Panc1 (cell line): Measurements from ENCODE around the gene ANKH.

Experiments
- CTCF ChIP-seq: fragments of 450-650 bp; IDR thresholded peaks from 2 replicates; pipeline ENCODE4 v1.5.1; 2017; ENCODE audit warnings: mild to moderate bottlenecking
- POLR2AphosphoS5 ChIP-seq: IDR thresholded peaks from 2 replicates; pipeline ENCODE4 v1.6.1; 2012; ENCODE audit warnings: mild to moderate bottlenecking, low read depth, low read length, moderate library complexity
- REST ChIP-seq, 2 experiments: IDR thresholded peaks; 2 replicates each; pipeline ENCODE4 v1.6.1; 2011 to 2012; ENCODE audit warnings: low read depth in 2 of 2, control low read depth in 1 of 2, low read length in 1 of 2, mild to moderate bottlenecking in 1 of 2, moderate library complexity in 1 of 2; ENCODE audit not compliant: insufficient read depth in 1 of 2
- SIN3A ChIP-seq: IDR thresholded peaks from 2 replicates; pipeline ENCODE4 v1.6.1; 2012; ENCODE audit warnings: low read depth, mild to moderate bottlenecking, low read length, moderate library complexity, borderline replicate concordance; ENCODE audit not compliant: insufficient read depth
- TCF7L2 ChIP-seq: IDR thresholded peaks from 2 replicates; pipeline ENCODE4 v1.6.1; 2011; ENCODE audit warnings: mild to moderate bottlenecking, low read depth, low read length, inconsistent platforms

- no peak for TF ChIP-seq CTCF
- TF ChIP-seq REST (IDR thresholded peaks at IDR 0.05; ENCODE audit: insufficient read depth in 1 of 2, low read depth in 2 of 2, low read length in 1 of 2): no peak
- no peak for TF ChIP-seq POLR2AphosphoS5
- no peak for TF ChIP-seq SIN3A
- TF ChIP-seq TCF7L2: no peak
Measured at GRCh38 chr5:14793851-14794250, 77.7 kb downstream of the ANKH start.
